ENCODE results near the gene HS3ST3B1.

GRCh38 chr17:14320098-14320497 is 19.2 kb downstream of the HS3ST3B1 start:
- TF ChIP-seq CTCF (IDR thresholded peaks at IDR 0.05) (no peak), POLR2A (IDR thresholded peaks at IDR 0.05) (no peak)
